ENCODE measurements around the gene GID8. TPM values are rescaled to one million over a fixed set of nuclear protein-coding genes. Genes with fewer than 3 reads are reported as not detected.

The GID8 gene
- total RNA-seq, 1 experiment from 2014 or later: 40.2 TPM

DNA sequence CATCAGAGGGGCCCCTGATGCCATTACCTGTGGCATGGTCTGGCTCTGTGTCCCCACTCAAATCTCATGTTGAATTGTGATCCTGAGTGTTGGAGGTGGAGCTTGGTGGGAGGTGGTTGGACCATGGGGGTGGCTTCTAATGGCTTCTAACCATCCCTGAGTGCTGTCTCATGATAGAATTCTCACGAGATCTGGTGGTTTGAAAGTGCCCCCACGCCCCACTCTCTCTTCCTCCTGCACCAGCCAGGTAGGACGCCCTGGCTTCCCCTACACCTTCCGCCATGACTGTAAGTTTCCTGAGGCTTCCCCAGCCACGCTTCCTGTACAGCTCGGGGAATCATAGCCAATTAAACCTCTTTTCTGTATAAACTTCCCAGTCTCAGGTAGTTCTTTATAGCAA, 53.9 kb downstream of the GID8 start:
- no peak for TF ChIP-seq EZH2 (IDR thresholded peaks at IDR 0.05; ENCODE audit: borderline replicate concordance, low read depth, low read length, poor library complexity, severe bottlenecking)
- TF ChIP-seq, protein P1, sequence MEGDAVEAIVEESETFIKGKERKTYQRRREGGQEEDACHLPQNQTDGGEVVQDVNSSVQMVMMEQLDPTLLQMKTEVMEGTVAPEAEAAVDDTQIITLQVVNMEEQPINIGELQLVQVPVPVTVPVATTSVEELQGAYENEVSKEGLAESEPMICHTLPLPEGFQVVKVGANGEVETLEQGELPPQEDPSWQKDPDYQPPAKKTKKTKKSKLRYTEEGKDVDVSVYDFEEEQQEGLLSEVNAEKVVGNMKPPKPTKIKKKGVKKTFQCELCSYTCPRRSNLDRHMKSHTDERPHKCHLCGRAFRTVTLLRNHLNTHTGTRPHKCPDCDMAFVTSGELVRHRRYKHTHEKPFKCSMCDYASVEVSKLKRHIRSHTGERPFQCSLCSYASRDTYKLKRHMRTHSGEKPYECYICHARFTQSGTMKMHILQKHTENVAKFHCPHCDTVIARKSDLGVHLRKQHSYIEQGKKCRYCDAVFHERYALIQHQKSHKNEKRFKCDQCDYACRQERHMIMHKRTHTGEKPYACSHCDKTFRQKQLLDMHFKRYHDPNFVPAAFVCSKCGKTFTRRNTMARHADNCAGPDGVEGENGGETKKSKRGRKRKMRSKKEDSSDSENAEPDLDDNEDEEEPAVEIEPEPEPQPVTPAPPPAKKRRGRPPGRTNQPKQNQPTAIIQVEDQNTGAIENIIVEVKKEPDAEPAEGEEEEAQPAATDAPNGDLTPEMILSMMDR (conservative IDR thresholded peaks at IDR 0.05; ENCODE audit: low read depth, low read length): no peak
- ChIA-PET POLR2A (ENCODE audit: low non-redundant PET) (no interaction called here), CTCF (no interaction called here)
- intact Hi-C loops (cut with micrococcal nuclease; ENCODE audit: unreplicated experiment): no loop called here
- H3K27me3 ChIP-seq (replicated peaks; ENCODE audit: insufficient read depth, low read depth, low read length, poor library complexity): peaks cover 26% of the 10 kb centered on the region
- DNase-seq (ENCODE audit: low spot score): no peak
- H3K36me3 ChIP-seq (ENCODE audit: insufficient read depth, low read length, poor library complexity, severe bottlenecking): no peaks in the 10 kb centered on the region
- no TSS peak for BruUV-seq (replicated peaks)
- H3K4me3 ChIP-seq (ENCODE audit: low read depth, low read length, poor library complexity, severe bottlenecking): no peak overlapping the region
- no peaks in the 10 kb centered on the region for H3K4me1 ChIP-seq (ENCODE audit: insufficient read depth, low read length, poor library complexity, severe bottlenecking)
- H3K27ac ChIP-seq (ENCODE audit: low read depth, low read length, poor library complexity, severe bottlenecking): no peak overlapping the region
- H3K9me3 ChIP-seq (ENCODE audit: low read depth, low read length, poor library complexity, severe bottlenecking): no peaks in the 10 kb centered on the region

GRCh38 chr20:62993856-62994494, 56.0 kb downstream of the GID8 start:
- ChIA-PET CTCF (interaction anchor here (1.1 kb wide), 1 partner anchor 22 kb away, joined by 3 read pairs; no protein-coding TSS in a partner anchor), POLR2A (ENCODE audit: low non-redundant PET) (interaction anchor here (0.6 kb wide), 1 partner anchor 25 kb away, joined by 6 read pairs; no protein-coding TSS in a partner anchor)
- intact Hi-C loops (cut with micrococcal nuclease; ENCODE audit: unreplicated experiment): no loop called here
- H3K4me3 ChIP-seq (ENCODE audit: low read depth, low read length, poor library complexity, severe bottlenecking): no peak overlapping the region
- no peak overlapping the region for H3K27ac ChIP-seq (ENCODE audit: low read depth, low read length, poor library complexity, severe bottlenecking)
- no peaks in the 10 kb centered on the region for H3K9me3 ChIP-seq (ENCODE audit: low read depth, low read length, poor library complexity, severe bottlenecking)
- no TSS peak for BruUV-seq (replicated peaks)
- H3K4me1 ChIP-seq (ENCODE audit: insufficient read depth, low read length, poor library complexity, severe bottlenecking): no peaks in the 10 kb centered on the region
- no peak for DNase-seq (ENCODE audit: low spot score)
- peaks cover 39% of the 10 kb centered on the region for H3K27me3 ChIP-seq (replicated peaks; ENCODE audit: insufficient read depth, low read depth, low read length, poor library complexity)
- H3K36me3 ChIP-seq (ENCODE audit: insufficient read depth, low read length, poor library complexity, severe bottlenecking): no peaks in the 10 kb centered on the region
- TF ChIP-seq EZH2 (IDR thresholded peaks at IDR 0.05; ENCODE audit: borderline replicate concordance, low read depth, low read length, poor library complexity, severe bottlenecking): no peak
- TF ChIP-seq, protein P1 (conservative IDR thresholded peaks at IDR 0.05; ENCODE audit: low read depth, low read length): no peak

- no peaks in the 10 kb centered on the region for H3K4me1 ChIP-seq (ENCODE audit: insufficient read depth, low read length, poor library complexity, severe bottlenecking)
- no peak overlapping the region for H3K27ac ChIP-seq (ENCODE audit: low read depth, low read length, poor library complexity, severe bottlenecking)
- no peak overlapping the region for H3K4me3 ChIP-seq (ENCODE audit: low read depth, low read length, poor library complexity, severe bottlenecking)
- no peak for TF ChIP-seq EZH2 (IDR thresholded peaks at IDR 0.05; ENCODE audit: borderline replicate concordance, low read depth, low read length, poor library complexity, severe bottlenecking)
- TF ChIP-seq, protein P1 (conservative IDR thresholded peaks at IDR 0.05; ENCODE audit: low read depth, low read length): no peak
- CTCF ChIA-PET: interaction anchor here (1.1 kb wide), 1 partner anchor 23 kb away, joined by 3 read pairs; no protein-coding TSS in a partner anchor
- DNase-seq (ENCODE audit: low spot score): no peak
- intact Hi-C loops (cut with micrococcal nuclease; ENCODE audit: unreplicated experiment): no loop called here
- H3K27me3 ChIP-seq (replicated peaks; ENCODE audit: insufficient read depth, low read depth, low read length, poor library complexity): peaks cover 47% of the 10 kb centered on the region
- no peaks in the 10 kb centered on the region for H3K36me3 ChIP-seq (ENCODE audit: insufficient read depth, low read length, poor library complexity, severe bottlenecking)
- no peaks in the 10 kb centered on the region for H3K9me3 ChIP-seq (ENCODE audit: low read depth, low read length, poor library complexity, severe bottlenecking)
- POLR2A ChIA-PET (ENCODE audit: low non-redundant PET): interaction anchor here (0.6 kb wide), 1 partner anchor 24 kb away, joined by 6 read pairs; no protein-coding TSS in a partner anchor
- no TSS peak for BruUV-seq (replicated peaks)
Measured at GRCh38 chr20:62994869-62995281, 56.9 kb downstream of the GID8 start.

Data from A673 (cell line).